Upper lobe of left lung (tissue), 6 donors: ENCODE results near the gene ANKRD13C. TPM values are rescaled to one million over a fixed set of nuclear protein-coding genes. Genes with fewer than 3 reads are reported as not detected.

Experiments
- ATAC-seq, 2 donors: fragments of 200-7000 bp; cut with Tn5 transposase; one replicate each; pipeline ENCODE4 v1.9.1; 2022; ENCODE audit warnings: mild to moderate bottlenecking in 2 of 2, moderate library complexity in 2 of 2; ENCODE audit not compliant: low FRiP score in 2 of 2
- DNase-seq, 2 donors: peaks; one replicate each; pipeline ENCODE4 v3.0.0-alpha.2; 2019 to 2020
- H3K27ac ChIP-seq, 4 donors: fragments of 200-600 bp; sonication (generic); one replicate each; pipeline ENCODE4 v1.5.1; 2016 to 2019
- H3K27me3 ChIP-seq, 4 donors: fragments of 200-600 bp; sonication (generic); one replicate each; pipeline ENCODE4 v1.5.1; 2017 to 2019
- H3K36me3 ChIP-seq, 4 donors: fragments of 200-600 bp; sonication (generic); one replicate each; pipeline ENCODE4 v1.5.1; 2016 to 2019
- H3K4me1 ChIP-seq, 4 donors: fragments of 200-600 bp; sonication (generic); one replicate each; pipeline ENCODE4 v1.5.1; 2018 to 2019
- H3K4me3 ChIP-seq, 4 donors: fragments of 200-600 bp; sonication (generic); one replicate each; pipeline ENCODE4 v1.5.1; 2017 to 2019; ENCODE audit warnings: mild to moderate bottlenecking in 2 of 4, moderate library complexity in 1 of 4
- H3K9me3 ChIP-seq, 4 donors: fragments of 200-600 bp; sonication (generic); one replicate each; pipeline ENCODE4 v1.5.1; 2018 to 2019
- CTCF ChIP-seq, 6 experiments: fragments of 450-650 bp in 4 of 6; fragments of 200-600 bp in 2 of 6; sonication (generic) in 2 of 6; IDR thresholded peaks; one replicate each; pipeline ENCODE4 v1.5.1; 2016 to 2019; ENCODE audit warnings: antibody characterized with exemption in 6 of 6
- EP300 ChIP-seq, 4 donors: sonication (generic); formaldehyde crosslinking; IDR thresholded peaks; one replicate each; pipeline ENCODE4 v1.5.1; 2017; ENCODE audit warnings: antibody characterized with exemption in 4 of 4, control low read depth in 2 of 4
- POLR2A ChIP-seq, 4 donors: fragments of 450-650 bp; IDR thresholded peaks; one replicate each; pipeline ENCODE4 v1.5.1; 2016 to 2017; ENCODE audit warnings: antibody characterized with exemption in 4 of 4, mild to moderate bottlenecking in 2 of 4
- POLR2AphosphoS5 ChIP-seq, 2 donors: sonication (generic); formaldehyde crosslinking; IDR thresholded peaks; one replicate each; pipeline ENCODE4 v1.5.1; 2017; ENCODE audit warnings: antibody characterized with exemption in 2 of 2
- WGBS, 2 donors: methylation state at CpG; one replicate each; pipeline ENCODE4 v1.1.5; 2017 to 2018; 5-methylcytosine and 5-hydroxymethylcytosine counted together
- total RNA-seq, 6 donors: library from RNA; depleted of rRNA in 4 of 6; stranded (reverse); fragments of >200 nt in 4 of 6; gene quantifications; one replicate each; pipeline versions ENCODE4 v1.1.0 to v1.2.1, GENCODE V29; 2016 to 2021
- donor health status: DM: no; HTN: no; CAD: no; lungs with moderate emphysema.
- donor health status: DM: no; HTN: yes; CAD: no; lungs with severe emphysema.

ANKRD13C gene
- total RNA-seq, 6 donors from 2014 or later, result 13.0 to 37.4 (median 20.6) TPM

- DNase-seq, result no peak
Measured at GRCh38 chr1:70336050-70336449, 18.5 kb downstream of the ANKRD13C start.

GRCh38 chr1:70334436-70334835, 20.1 kb downstream of the ANKRD13C start:
- no peaks in the 10 kb centered on the region for H3K9me3 ChIP-seq
- peaks cover 0 to 3% (median 0%) of the 10 kb centered on the region in 4 donors for H3K4me1 ChIP-seq
- no peaks in the 10 kb centered on the region for H3K27me3 ChIP-seq
- no peak overlapping the region for H3K4me3 ChIP-seq
- peaks cover 0 to 16% (median 7%) of the 10 kb centered on the region in 4 donors for H3K36me3 ChIP-seq
- no peak for ATAC-seq
- no peak for DNase-seq
- TF ChIP-seq EP300 (IDR thresholded peaks at IDR 0.05) (no peak), POLR2A (IDR thresholded peaks at IDR 0.05) (no peak), POLR2AphosphoS5 (IDR thresholded peaks at IDR 0.05) (no peak), CTCF (IDR thresholded peaks at IDR 0.05) (no peak)
- 95 to 98% methylated on average over 9 of the region's 9 CpGs for WGBS, 2 donors
- no peak overlapping the region for H3K27ac ChIP-seq

More at GRCh38 chr1:70336050-70336449, 18.5 kb downstream of the ANKRD13C start:
- no peak for TF ChIP-seq POLR2A (IDR thresholded peaks at IDR 0.05)
- no peak for TF ChIP-seq EP300 (IDR thresholded peaks at IDR 0.05)
- TF ChIP-seq POLR2AphosphoS5 (IDR thresholded peaks at IDR 0.05), result no peak
- TF ChIP-seq CTCF (IDR thresholded peaks at IDR 0.05), result no peak
- Histone ChIP-seq H3K9me3 (no peaks in the 10 kb centered on the region), H3K27ac (no peak overlapping the region), H3K27me3 (no peaks in the 10 kb centered on the region), H3K4me3 (no peak overlapping the region), H3K4me1 (peaks cover 0 to 3% (median 0%) of the 10 kb centered on the region in 4 donors), H3K36me3 (peaks cover 0 to 16% (median 7%) of the 10 kb centered on the region in 4 donors)
- no peak for ATAC-seq

- DNase-seq (no peak), ATAC-seq (no peak)
- no peak overlapping the region for H3K4me3 ChIP-seq
- no peaks in the 10 kb centered on the region for H3K9me3 ChIP-seq
- TF ChIP-seq POLR2A (IDR thresholded peaks at IDR 0.05), result no peak
- no peak for TF ChIP-seq CTCF (IDR thresholded peaks at IDR 0.05)
- no peak for TF ChIP-seq POLR2AphosphoS5 (IDR thresholded peaks at IDR 0.05)
- TF ChIP-seq EP300 (IDR thresholded peaks at IDR 0.05), result no peak
- H3K36me3 ChIP-seq, result peaks cover 0 to 16% (median 7%) of the 10 kb centered on the region in 4 donors
- 95 to 100% methylated on average over 2 of the region's 2 CpGs for WGBS, 2 donors
- peaks cover 0 to 3% (median 0%) of the 10 kb centered on the region in 4 donors for H3K4me1 ChIP-seq
- H3K27ac ChIP-seq, result no peak overlapping the region
- no peaks in the 10 kb centered on the region for H3K27me3 ChIP-seq
Measured at GRCh38 chr1:70333245-70333644, 21.3 kb downstream of the ANKRD13C start.

- Histone ChIP-seq H3K4me1 (peaks cover 0 to 3% (median 0%) of the 10 kb centered on the region in 4 donors), H3K36me3 (peaks cover 0 to 16% (median 7%) of the 10 kb centered on the region in 4 donors), H3K9me3 (no peaks in the 10 kb centered on the region), H3K4me3 (no peak overlapping the region), H3K27ac (no peak overlapping the region), H3K27me3 (no peaks in the 10 kb centered on the region)
- ATAC-seq, result no peak
- TF ChIP-seq EP300 (IDR thresholded peaks at IDR 0.05) (no peak), POLR2A (IDR thresholded peaks at IDR 0.05) (no peak), POLR2AphosphoS5 (IDR thresholded peaks at IDR 0.05) (no peak), CTCF (IDR thresholded peaks at IDR 0.05) (no peak)
- no peak for DNase-seq
Measured at GRCh38 chr1:70331962-70332361, 22.6 kb downstream of the ANKRD13C start.
